HG03066 (cell line): Measurements from ENCODE around the gene AZU1.
"Not testable (repeated sequence)": the region's sequence is repeated elsewhere in the genome, so short reads cannot be mapped to it uniquely, and the experiment has no call there.

ENCODE experiments used
- ATAC-seq: cut with Tn5 transposase; IDR thresholded peaks from one replicate; pipeline ENCODE4 v1.9.1; 2021; ENCODE audit warnings: low read depth; ENCODE audit not compliant: unreplicated experiment

The AZU1 gene

GRCh38 chr19:824885-825284 lies 2.8 kb upstream of the AZU1 start:
- ATAC-seq: no peak

GRCh38 chr19:825897-826644 lies 1.6 kb upstream of the AZU1 start:
- ATAC-seq: no peak

GRCh38 chr19:827314-827709 lies 325 bp upstream of the AZU1 start:
- ATAC-seq: no peak

GRCh38 chr19:829129-829758 lies 1.6 kb downstream of the AZU1 start:
- ATAC-seq: no peak

- ATAC-seq: no peak
Observed at GRCh38 chr19:831407-832369, 4.1 kb downstream of the AZU1 start.

GRCh38 chr19:834216-834615 lies 6.6 kb downstream of the AZU1 start:
- ATAC-seq: no peak

GRCh38 chr19:835210-835810 lies 7.7 kb downstream of the AZU1 start:
- no peak for ATAC-seq

- no peak for ATAC-seq
Observed at GRCh38 chr19:840519-841206, 13.0 kb downstream of the AZU1 start, which contains the start of gene PRTN3. Gene PRTN3, plus strand, starts transcription at chr19:840999. Its CDS starts 10 bp downstream, at chr19:841009.

GRCh38 chr19:842802-843179 lies 15.2 kb downstream of the AZU1 start:
- ATAC-seq: not testable (repeated sequence)

- ATAC-seq: no peak
Observed at GRCh38 chr19:843180-843835, 15.7 kb downstream of the AZU1 start.

GRCh38 chr19:843836-844545 lies 16.4 kb downstream of the AZU1 start:
- no peak for ATAC-seq

- ATAC-seq: no peak
Observed at GRCh38 chr19:844546-844971, 16.9 kb downstream of the AZU1 start.

- no peak for ATAC-seq
Observed at GRCh38 chr19:845707-846521, 18.3 kb downstream of the AZU1 start.

GRCh38 chr19:848386-848921 lies 20.8 kb downstream of the AZU1 start:
- no peak for ATAC-seq

GRCh38 chr19:849195-849594 lies 21.6 kb downstream of the AZU1 start:
- not testable (repeated sequence) for ATAC-seq

GRCh38 chr19:850221-850978 lies 22.8 kb downstream of the AZU1 start:
- no peak for ATAC-seq

- no peak for ATAC-seq
Observed at GRCh38 chr19:850979-851335, 23.3 kb downstream of the AZU1 start.
